ENCODE measurements around the gene SPART. TPM values are rescaled to one million over a fixed set of nuclear protein-coding genes. Genes with fewer than 3 reads are reported as not detected.

SPART gene
- polyA plus RNA-seq, 1 donor (not counting 4 experiments of a cell fraction or from before 2014, with no cell fraction given): 35.5 TPM

DNA sequence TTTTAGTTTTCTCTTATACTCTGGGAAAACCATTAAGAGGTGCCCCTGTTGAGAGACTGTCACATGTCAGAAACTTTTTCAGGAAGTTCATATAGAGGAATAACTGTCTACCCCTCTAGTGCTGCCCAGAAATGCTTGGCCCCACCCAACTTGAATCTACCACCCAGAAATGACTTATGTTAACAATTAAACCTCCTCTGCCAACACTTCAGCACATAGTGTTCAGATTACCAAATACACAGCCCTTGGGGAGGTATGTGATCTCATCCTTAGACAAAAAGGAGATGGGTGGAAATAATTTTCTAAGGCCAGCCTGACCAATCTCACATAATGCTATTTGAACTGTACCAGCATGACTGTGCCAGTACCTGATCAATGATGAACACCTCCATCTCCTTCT, 84.2 kb downstream of the SPART start:
- no peaks in the 10 kb centered on the region for H3K27me3 ChIP-seq (ENCODE audit: control insufficient read depth, extremely low read depth, insufficient read depth, low read length)
- H3K4me3 ChIP-seq (ENCODE audit: control insufficient read depth in 2 of 3, extremely low read depth in 1 of 3, insufficient read depth in 2 of 3, low read depth in 1 of 3, low read length in 3 of 3): no peak overlapping the region
- TF ChIP-seq, protein P1, sequence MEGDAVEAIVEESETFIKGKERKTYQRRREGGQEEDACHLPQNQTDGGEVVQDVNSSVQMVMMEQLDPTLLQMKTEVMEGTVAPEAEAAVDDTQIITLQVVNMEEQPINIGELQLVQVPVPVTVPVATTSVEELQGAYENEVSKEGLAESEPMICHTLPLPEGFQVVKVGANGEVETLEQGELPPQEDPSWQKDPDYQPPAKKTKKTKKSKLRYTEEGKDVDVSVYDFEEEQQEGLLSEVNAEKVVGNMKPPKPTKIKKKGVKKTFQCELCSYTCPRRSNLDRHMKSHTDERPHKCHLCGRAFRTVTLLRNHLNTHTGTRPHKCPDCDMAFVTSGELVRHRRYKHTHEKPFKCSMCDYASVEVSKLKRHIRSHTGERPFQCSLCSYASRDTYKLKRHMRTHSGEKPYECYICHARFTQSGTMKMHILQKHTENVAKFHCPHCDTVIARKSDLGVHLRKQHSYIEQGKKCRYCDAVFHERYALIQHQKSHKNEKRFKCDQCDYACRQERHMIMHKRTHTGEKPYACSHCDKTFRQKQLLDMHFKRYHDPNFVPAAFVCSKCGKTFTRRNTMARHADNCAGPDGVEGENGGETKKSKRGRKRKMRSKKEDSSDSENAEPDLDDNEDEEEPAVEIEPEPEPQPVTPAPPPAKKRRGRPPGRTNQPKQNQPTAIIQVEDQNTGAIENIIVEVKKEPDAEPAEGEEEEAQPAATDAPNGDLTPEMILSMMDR (optimal IDR thresholded peaks at IDR 0.05 in 1 of 3, IDR thresholded peaks at IDR 0.05 in 1 of 3, conservative IDR thresholded peaks at IDR 0.05 in 1 of 3; ENCODE audit: extremely low read depth in 1 of 3, insufficient read depth in 2 of 3, low read length in 3 of 3): no peak
- TF ChIP-seq EZH2 (IDR thresholded peaks at IDR 0.05; ENCODE audit: low read length): no peak
- no peak for DNase-seq (ENCODE audit: low read depth, low spot score)
- dilution Hi-C loops (cut with MboI; ENCODE audit: extremely low pct_ligation_motif_present, low sequenced_read_pairs): no loop called here
- no peaks in the 10 kb centered on the region for H3K79me2 ChIP-seq (ENCODE audit: control insufficient read depth, insufficient read depth, low read length)
- H3K9ac ChIP-seq (ENCODE audit: control insufficient read depth, extremely low read depth, insufficient read depth, low read length): no peak overlapping the region
- H3K9me3 ChIP-seq (ENCODE audit: control insufficient read depth, low read depth, low read length): no peaks in the 10 kb centered on the region
- H3K9me1 ChIP-seq (ENCODE audit: control insufficient read depth, extremely low read depth, insufficient read depth, low read length): no peaks in the 10 kb centered on the region
- no peak for FAIRE-seq
- no peak overlapping the region for H2AFZ ChIP-seq (ENCODE audit: control insufficient read depth, low read length)
- H3K36me3 ChIP-seq (ENCODE audit: control insufficient read depth in 2 of 2, extremely low read depth in 1 of 2, insufficient read depth in 2 of 2, low read length in 2 of 2): no peaks in the 10 kb centered on the region
- no peaks in the 10 kb centered on the region for H4K20me1 ChIP-seq (ENCODE audit: control insufficient read depth, extremely low read depth, insufficient read depth, low read length)
- no peak overlapping the region for H3K4me2 ChIP-seq (ENCODE audit: control insufficient read depth, extremely low read depth, insufficient read depth, low read depth, low read length)
- H3K4me1 ChIP-seq (ENCODE audit: control insufficient read depth, extremely low read depth, insufficient read depth, low read length): no peaks in the 10 kb centered on the region
- H3K27ac ChIP-seq (ENCODE audit: control insufficient read depth, insufficient read depth, low read length): no peak overlapping the region

DNA sequence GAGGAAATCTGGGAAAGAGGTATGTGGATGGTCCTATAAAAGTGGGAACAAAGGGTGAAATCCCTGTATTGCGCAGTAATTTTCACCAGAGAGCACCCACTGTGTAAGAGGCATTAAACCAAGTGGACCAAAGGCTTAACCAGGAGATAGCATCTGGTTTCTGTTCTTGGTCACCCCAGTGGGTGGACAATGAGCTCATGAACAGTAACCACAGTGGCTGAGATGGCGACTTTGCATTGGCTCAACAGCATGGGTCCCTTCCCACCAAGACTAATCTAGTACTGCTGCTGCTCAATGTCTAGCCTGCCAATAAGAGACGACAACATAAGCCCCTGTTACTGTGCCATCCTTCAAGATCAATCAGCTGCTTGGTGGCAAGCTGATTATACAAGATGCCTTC, 85.2 kb downstream of the SPART start:
- DNase-seq (ENCODE audit: low read depth, low spot score): no peak
- H3K4me3 ChIP-seq (ENCODE audit: control insufficient read depth in 2 of 3, extremely low read depth in 1 of 3, insufficient read depth in 2 of 3, low read depth in 1 of 3, low read length in 3 of 3): no peak overlapping the region
- H4K20me1 ChIP-seq (ENCODE audit: control insufficient read depth, extremely low read depth, insufficient read depth, low read length): no peaks in the 10 kb centered on the region
- no peaks in the 10 kb centered on the region for H3K9me3 ChIP-seq (ENCODE audit: control insufficient read depth, low read depth, low read length)
- no peaks in the 10 kb centered on the region for H3K27me3 ChIP-seq (ENCODE audit: control insufficient read depth, extremely low read depth, insufficient read depth, low read length)
- dilution Hi-C loops (cut with MboI; ENCODE audit: extremely low pct_ligation_motif_present, low sequenced_read_pairs): no loop called here
- H3K36me3 ChIP-seq (ENCODE audit: control insufficient read depth in 2 of 2, extremely low read depth in 1 of 2, insufficient read depth in 2 of 2, low read length in 2 of 2): no peaks in the 10 kb centered on the region
- TF ChIP-seq EZH2 (IDR thresholded peaks at IDR 0.05; ENCODE audit: low read length): no peak
- TF ChIP-seq, protein P1 (optimal IDR thresholded peaks at IDR 0.05 in 1 of 3, IDR thresholded peaks at IDR 0.05 in 1 of 3, conservative IDR thresholded peaks at IDR 0.05 in 1 of 3; ENCODE audit: extremely low read depth in 1 of 3, insufficient read depth in 2 of 3, low read length in 3 of 3): no peak
- no peak overlapping the region for H3K27ac ChIP-seq (ENCODE audit: control insufficient read depth, insufficient read depth, low read length)
- no peaks in the 10 kb centered on the region for H3K4me1 ChIP-seq (ENCODE audit: control insufficient read depth, extremely low read depth, insufficient read depth, low read length)
- no peaks in the 10 kb centered on the region for H3K79me2 ChIP-seq (ENCODE audit: control insufficient read depth, insufficient read depth, low read length)
- H3K4me2 ChIP-seq (ENCODE audit: control insufficient read depth, extremely low read depth, insufficient read depth, low read depth, low read length): no peak overlapping the region
- no peak overlapping the region for H2AFZ ChIP-seq (ENCODE audit: control insufficient read depth, low read length)
- FAIRE-seq: no peak
- H3K9ac ChIP-seq (ENCODE audit: control insufficient read depth, extremely low read depth, insufficient read depth, low read length): no peak overlapping the region
- no peaks in the 10 kb centered on the region for H3K9me1 ChIP-seq (ENCODE audit: control insufficient read depth, extremely low read depth, insufficient read depth, low read length)
